SK-N-SH treated with all-trans-retinoic acid at 6 μM for 48 hours (cell line): ENCODE results near the gene IGFBP7.

Experiments
- ATAC-seq: fragments of 200-7000 bp; cut with Tn5 transposase; 3 replicates; pipeline ENCODE4 v1.9.1; 2020; ENCODE audit warnings: mild to moderate bottlenecking, moderate library complexity
- ARNTL ChIP-seq: fragments of 450-650 bp; formaldehyde crosslinking; IDR thresholded peaks from 2 replicates; pipeline ENCODE4 v1.5.0; 2020; ENCODE audit warnings: low read depth, mild to moderate bottlenecking, moderate library complexity, borderline replicate concordance
- BACH2 ChIP-seq: fragments of 250-450 bp; sonication (Bioruptor Pico); IDR thresholded peaks from 2 replicates; pipeline ENCODE4 v1.9.0; 2021; ENCODE audit warnings: mild to moderate bottlenecking, borderline replicate concordance
- ESRRG ChIP-seq: fragments of 250-450 bp; sonication (Bioruptor Pico); IDR thresholded peaks from 2 replicates; pipeline ENCODE4 v1.6.1; 2021; ENCODE audit warnings: mild to moderate bottlenecking
- GLIS3 ChIP-seq: fragments of 250-450 bp; sonication (Bioruptor Pico); IDR thresholded peaks from 2 replicates; pipeline ENCODE4 v1.5.0; 2020; ENCODE audit warnings: mild to moderate bottlenecking, moderate library complexity
- ISL1 ChIP-seq: fragments of 250-450 bp; sonication (Bioruptor Pico); IDR thresholded peaks from 2 replicates; pipeline ENCODE4 v2.1.2; 2022; ENCODE audit warnings: mild to moderate bottlenecking, moderate library complexity
- OSR1 ChIP-seq: fragments of 250-450 bp; sonication (Bioruptor Pico); IDR thresholded peaks from 2 replicates; pipeline ENCODE4 v1.8.0; 2022; ENCODE audit warnings: moderate library complexity, mild to moderate bottlenecking, inconsistent platforms
- PPARA ChIP-seq: fragments of 250-450 bp; sonication (Bioruptor Pico); IDR thresholded peaks from 2 replicates; pipeline ENCODE4 v1.5.0; 2020; ENCODE audit warnings: mild to moderate bottlenecking, borderline replicate concordance
- RARB ChIP-seq: fragments of 250-450 bp; sonication (Bioruptor Pico); IDR thresholded peaks from 2 replicates; pipeline ENCODE4 v1.8.0; 2021; ENCODE audit warnings: mild to moderate bottlenecking, moderate library complexity
- SNAI2 ChIP-seq: fragments of 250-450 bp; sonication (Bioruptor Pico); IDR thresholded peaks from 2 replicates; pipeline ENCODE4 v1.5.0; 2020; ENCODE audit warnings: mild to moderate bottlenecking, moderate library complexity
- TCF4 ChIP-seq: fragments of 250-450 bp; sonication (Bioruptor Pico); IDR thresholded peaks from 2 replicates; pipeline ENCODE4 v1.8.0; 2021; ENCODE audit warnings: mild to moderate bottlenecking, moderate library complexity, borderline replicate concordance
- TOX ChIP-seq: fragments of 250-450 bp; sonication (Bioruptor Pico); IDR thresholded peaks from 2 replicates; pipeline ENCODE4 v1.8.0; 2021; ENCODE audit warnings: mild to moderate bottlenecking, moderate library complexity, borderline replicate concordance
- ZC3H10 ChIP-seq: fragments of 250-450 bp; sonication (Bioruptor Pico); IDR thresholded peaks from 2 replicates; pipeline ENCODE4 v1.5.1; 2021; ENCODE audit warnings: mild to moderate bottlenecking, moderate library complexity
- ZFP3 ChIP-seq: fragments of 250-450 bp; sonication (Bioruptor Pico); IDR thresholded peaks from 2 replicates; pipeline ENCODE4 v1.5.0; 2020; ENCODE audit warnings: mild to moderate bottlenecking, moderate library complexity
- ZFP30 ChIP-seq: fragments of 450-650 bp; formaldehyde crosslinking; IDR thresholded peaks from 2 replicates; pipeline ENCODE4 v1.5.0; 2022; ENCODE audit warnings: mild to moderate bottlenecking, moderate library complexity
- ZNF565 ChIP-seq: fragments of 450-650 bp; formaldehyde crosslinking; conservative IDR thresholded peaks from 2 replicates; pipeline ENCODE4 v1.5.0; 2020; ENCODE audit warnings: low read depth, mild to moderate bottlenecking, moderate library complexity
- ZNF70 ChIP-seq: fragments of 450-650 bp; formaldehyde crosslinking; IDR thresholded peaks from 2 replicates; pipeline ENCODE4 v1.5.0; 2020; ENCODE audit warnings: mild to moderate bottlenecking, moderate library complexity
- ZNF8 ChIP-seq: fragments of 450-650 bp; formaldehyde crosslinking; IDR thresholded peaks from 2 replicates; pipeline ENCODE4 v1.5.0; 2020; ENCODE audit warnings: mild to moderate bottlenecking, moderate library complexity
- TF ChIP-seq, protein P1 (sequence below): fragments of 250-450 bp; sonication (Bioruptor Pico); IDR thresholded peaks from 2 replicates; pipeline ENCODE4 v1.8.0; 2021; ENCODE audit warnings: low read depth, mild to moderate bottlenecking, moderate library complexity, borderline replicate concordance
- TF ChIP-seq, protein P2 (sequence below): fragments of 250-450 bp; sonication (Bioruptor Pico); IDR thresholded peaks from 2 replicates; pipeline ENCODE4 v1.5.1; 2021; ENCODE audit warnings: mild to moderate bottlenecking, moderate library complexity
- TF ChIP-seq, protein P3 (sequence below): fragments of 250-450 bp; sonication (Bioruptor Pico); IDR thresholded peaks from 2 replicates; pipeline ENCODE4 v1.5.1; 2020; ENCODE audit warnings: low read depth, mild to moderate bottlenecking, moderate library complexity
- TF ChIP-seq, protein P4 (sequence below): fragments of 250-450 bp; sonication (Bioruptor Pico); IDR thresholded peaks from 2 replicates; pipeline ENCODE4 v1.5.0; 2020; ENCODE audit warnings: mild to moderate bottlenecking, moderate library complexity
- TF ChIP-seq, protein P5 (sequence below): fragments of 250-450 bp; sonication (Bioruptor Pico); IDR thresholded peaks from 2 replicates; pipeline ENCODE4 v1.8.0; 2020; ENCODE audit warnings: mild to moderate bottlenecking, moderate library complexity, borderline replicate concordance

Gene IGFBP7

GRCh38 chr4:57076646-57077045, 33.5 kb downstream of the IGFBP7 start:
- ATAC-seq = no peak
- TF ChIP-seq ESRRG (CRISPR knock-in tag) (no peak), OSR1 (CRISPR knock-in tag) (no peak), ZFP3 (no peak), ISL1 (CRISPR knock-in tag) (no peak), SNAI2 (CRISPR knock-in tag) (no peak), ZNF70 (no peak), ARNTL (no peak), ZNF565 (CRISPR knock-in tag) (no peak), RARB (no peak), TCF4 (CRISPR knock-in tag) (no peak), TOX (CRISPR knock-in tag) (no peak), GLIS3 (CRISPR knock-in tag) (no peak), PPARA (CRISPR knock-in tag) (no peak), ZC3H10 (no peak), ZNF8 (CRISPR knock-in tag) (no peak)
- TF ChIP-seq, protein P1, sequence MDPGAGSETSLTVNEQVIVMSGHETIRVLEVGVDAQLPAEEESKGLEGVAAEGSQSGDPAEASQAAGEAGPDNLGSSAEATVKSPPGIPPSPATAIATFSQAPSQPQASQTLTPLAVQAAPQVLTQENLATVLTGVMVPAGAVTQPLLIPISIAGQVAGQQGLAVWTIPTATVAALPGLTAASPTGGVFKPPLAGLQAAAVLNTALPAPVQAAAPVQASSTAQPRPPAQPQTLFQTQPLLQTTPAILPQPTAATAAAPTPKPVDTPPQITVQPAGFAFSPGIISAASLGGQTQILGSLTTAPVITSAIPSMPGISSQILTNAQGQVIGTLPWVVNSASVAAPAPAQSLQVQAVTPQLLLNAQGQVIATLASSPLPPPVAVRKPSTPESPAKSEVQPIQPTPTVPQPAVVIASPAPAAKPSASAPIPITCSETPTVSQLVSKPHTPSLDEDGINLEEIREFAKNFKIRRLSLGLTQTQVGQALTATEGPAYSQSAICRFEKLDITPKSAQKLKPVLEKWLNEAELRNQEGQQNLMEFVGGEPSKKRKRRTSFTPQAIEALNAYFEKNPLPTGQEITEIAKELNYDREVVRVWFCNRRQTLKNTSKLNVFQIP (CRISPR knock-in tag) = no peak
- TF ChIP-seq, protein P2, sequence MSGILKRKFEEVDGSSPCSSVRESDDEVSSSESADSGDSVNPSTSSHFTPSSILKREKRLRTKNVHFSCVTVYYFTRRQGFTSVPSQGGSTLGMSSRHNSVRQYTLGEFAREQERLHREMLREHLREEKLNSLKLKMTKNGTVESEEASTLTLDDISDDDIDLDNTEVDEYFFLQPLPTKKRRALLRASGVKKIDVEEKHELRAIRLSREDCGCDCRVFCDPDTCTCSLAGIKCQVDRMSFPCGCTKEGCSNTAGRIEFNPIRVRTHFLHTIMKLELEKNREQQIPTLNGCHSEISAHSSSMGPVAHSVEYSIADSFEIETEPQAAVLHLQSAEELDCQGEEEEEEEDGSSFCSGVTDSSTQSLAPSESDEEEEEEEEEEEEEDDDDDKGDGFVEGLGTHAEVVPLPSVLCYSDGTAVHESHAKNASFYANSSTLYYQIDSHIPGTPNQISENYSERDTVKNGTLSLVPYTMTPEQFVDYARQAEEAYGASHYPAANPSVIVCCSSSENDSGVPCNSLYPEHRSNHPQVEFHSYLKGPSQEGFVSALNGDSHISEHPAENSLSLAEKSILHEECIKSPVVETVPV = no peak
- TF ChIP-seq, protein P3, sequence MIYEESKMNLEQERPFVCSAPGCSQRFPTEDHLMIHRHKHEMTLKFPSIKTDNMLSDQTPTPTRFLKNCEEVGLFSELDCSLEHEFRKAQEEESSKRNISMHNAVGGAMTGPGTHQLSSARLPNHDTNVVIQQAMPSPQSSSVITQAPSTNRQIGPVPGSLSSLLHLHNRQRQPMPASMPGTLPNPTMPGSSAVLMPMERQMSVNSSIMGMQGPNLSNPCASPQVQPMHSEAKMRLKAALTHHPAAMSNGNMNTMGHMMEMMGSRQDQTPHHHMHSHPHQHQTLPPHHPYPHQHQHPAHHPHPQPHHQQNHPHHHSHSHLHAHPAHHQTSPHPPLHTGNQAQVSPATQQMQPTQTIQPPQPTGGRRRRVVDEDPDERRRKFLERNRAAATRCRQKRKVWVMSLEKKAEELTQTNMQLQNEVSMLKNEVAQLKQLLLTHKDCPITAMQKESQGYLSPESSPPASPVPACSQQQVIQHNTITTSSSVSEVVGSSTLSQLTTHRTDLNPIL (CRISPR knock-in tag) = no peak
- TF ChIP-seq, protein P4, sequence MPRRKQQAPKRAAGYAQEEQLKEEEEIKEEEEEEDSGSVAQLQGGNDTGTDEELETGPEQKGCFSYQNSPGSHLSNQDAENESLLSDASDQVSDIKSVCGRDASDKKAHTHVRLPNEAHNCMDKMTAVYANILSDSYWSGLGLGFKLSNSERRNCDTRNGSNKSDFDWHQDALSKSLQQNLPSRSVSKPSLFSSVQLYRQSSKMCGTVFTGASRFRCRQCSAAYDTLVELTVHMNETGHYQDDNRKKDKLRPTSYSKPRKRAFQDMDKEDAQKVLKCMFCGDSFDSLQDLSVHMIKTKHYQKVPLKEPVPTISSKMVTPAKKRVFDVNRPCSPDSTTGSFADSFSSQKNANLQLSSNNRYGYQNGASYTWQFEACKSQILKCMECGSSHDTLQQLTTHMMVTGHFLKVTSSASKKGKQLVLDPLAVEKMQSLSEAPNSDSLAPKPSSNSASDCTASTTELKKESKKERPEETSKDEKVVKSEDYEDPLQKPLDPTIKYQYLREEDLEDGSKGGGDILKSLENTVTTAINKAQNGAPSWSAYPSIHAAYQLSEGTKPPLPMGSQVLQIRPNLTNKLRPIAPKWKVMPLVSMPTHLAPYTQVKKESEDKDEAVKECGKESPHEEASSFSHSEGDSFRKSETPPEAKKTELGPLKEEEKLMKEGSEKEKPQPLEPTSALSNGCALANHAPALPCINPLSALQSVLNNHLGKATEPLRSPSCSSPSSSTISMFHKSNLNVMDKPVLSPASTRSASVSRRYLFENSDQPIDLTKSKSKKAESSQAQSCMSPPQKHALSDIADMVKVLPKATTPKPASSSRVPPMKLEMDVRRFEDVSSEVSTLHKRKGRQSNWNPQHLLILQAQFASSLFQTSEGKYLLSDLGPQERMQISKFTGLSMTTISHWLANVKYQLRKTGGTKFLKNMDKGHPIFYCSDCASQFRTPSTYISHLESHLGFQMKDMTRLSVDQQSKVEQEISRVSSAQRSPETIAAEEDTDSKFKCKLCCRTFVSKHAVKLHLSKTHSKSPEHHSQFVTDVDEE (CRISPR knock-in tag) = no peak

DNA sequence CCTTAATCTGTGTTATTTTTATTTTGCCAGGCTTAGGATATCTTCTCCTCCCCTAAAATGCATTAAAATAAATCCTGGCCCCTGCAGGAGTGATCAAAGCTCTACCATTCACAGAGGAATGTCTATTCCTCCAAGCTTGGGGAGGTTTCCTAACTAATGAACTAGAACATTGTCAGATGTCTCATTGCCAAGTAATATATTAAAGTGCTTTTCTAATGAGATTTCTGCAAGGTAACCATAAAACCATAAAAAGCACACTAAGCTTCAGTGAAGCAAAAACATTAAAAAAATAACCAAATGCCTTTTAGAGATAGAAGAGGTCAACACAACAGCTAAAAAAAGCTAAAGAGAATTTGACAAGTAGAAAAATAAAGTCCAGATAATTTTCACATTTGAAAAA, 34.8 kb downstream of the IGFBP7 start:
- ATAC-seq = no peak
- no peak for TF ChIP-seq SNAI2 (CRISPR knock-in tag)
- TF ChIP-seq ZFP3 = no peak
- no peak for TF ChIP-seq ZFP30 (CRISPR knock-in tag)
- no peak for TF ChIP-seq ESRRG (CRISPR knock-in tag)
- TF ChIP-seq TOX (CRISPR knock-in tag) = no peak
- TF ChIP-seq, protein P1 (CRISPR knock-in tag) = no peak
- TF ChIP-seq RARB = no peak
- TF ChIP-seq TCF4 (CRISPR knock-in tag) = no peak
- TF ChIP-seq, protein P4 (CRISPR knock-in tag) = no peak
- TF ChIP-seq, protein P3 (CRISPR knock-in tag) = no peak
- TF ChIP-seq PPARA (CRISPR knock-in tag) = no peak
- no peak for TF ChIP-seq ZC3H10
- no peak for TF ChIP-seq ARNTL
- TF ChIP-seq, protein P5, sequence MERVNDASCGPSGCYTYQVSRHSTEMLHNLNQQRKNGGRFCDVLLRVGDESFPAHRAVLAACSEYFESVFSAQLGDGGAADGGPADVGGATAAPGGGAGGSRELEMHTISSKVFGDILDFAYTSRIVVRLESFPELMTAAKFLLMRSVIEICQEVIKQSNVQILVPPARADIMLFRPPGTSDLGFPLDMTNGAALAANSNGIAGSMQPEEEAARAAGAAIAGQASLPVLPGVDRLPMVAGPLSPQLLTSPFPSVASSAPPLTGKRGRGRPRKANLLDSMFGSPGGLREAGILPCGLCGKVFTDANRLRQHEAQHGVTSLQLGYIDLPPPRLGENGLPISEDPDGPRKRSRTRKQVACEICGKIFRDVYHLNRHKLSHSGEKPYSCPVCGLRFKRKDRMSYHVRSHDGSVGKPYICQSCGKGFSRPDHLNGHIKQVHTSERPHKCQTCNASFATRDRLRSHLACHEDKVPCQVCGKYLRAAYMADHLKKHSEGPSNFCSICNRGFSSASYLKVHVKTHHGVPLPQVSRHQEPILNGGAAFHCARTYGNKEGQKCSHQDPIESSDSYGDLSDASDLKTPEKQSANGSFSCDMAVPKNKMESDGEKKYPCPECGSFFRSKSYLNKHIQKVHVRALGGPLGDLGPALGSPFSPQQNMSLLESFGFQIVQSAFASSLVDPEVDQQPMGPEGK (CRISPR knock-in tag) = no peak
- TF ChIP-seq, protein P2 = no peak
- TF ChIP-seq GLIS3 (CRISPR knock-in tag) = no peak
- no peak for TF ChIP-seq BACH2
- no peak for TF ChIP-seq ZNF8 (CRISPR knock-in tag)
